ENCODE results near the gene FAM227B.

The FAM227B gene

GRCh38 chr15:49303003-49303402 lies 317.6 kb downstream of the FAM227B start:
- H3K4me3 ChIP-seq (ENCODE audit: low read length, poor library complexity, severe bottlenecking): no peak overlapping the region
- peaks cover 15% of the 10 kb centered on the region; the same call in 1 of the 2 replicates for H3K36me3 ChIP-seq (ENCODE audit: insufficient read depth, low read length)
- H3K9me3 ChIP-seq (ENCODE audit: insufficient read depth, low read depth, low read length): no peaks in the 10 kb centered on the region
- TF ChIP-seq, protein P1, sequence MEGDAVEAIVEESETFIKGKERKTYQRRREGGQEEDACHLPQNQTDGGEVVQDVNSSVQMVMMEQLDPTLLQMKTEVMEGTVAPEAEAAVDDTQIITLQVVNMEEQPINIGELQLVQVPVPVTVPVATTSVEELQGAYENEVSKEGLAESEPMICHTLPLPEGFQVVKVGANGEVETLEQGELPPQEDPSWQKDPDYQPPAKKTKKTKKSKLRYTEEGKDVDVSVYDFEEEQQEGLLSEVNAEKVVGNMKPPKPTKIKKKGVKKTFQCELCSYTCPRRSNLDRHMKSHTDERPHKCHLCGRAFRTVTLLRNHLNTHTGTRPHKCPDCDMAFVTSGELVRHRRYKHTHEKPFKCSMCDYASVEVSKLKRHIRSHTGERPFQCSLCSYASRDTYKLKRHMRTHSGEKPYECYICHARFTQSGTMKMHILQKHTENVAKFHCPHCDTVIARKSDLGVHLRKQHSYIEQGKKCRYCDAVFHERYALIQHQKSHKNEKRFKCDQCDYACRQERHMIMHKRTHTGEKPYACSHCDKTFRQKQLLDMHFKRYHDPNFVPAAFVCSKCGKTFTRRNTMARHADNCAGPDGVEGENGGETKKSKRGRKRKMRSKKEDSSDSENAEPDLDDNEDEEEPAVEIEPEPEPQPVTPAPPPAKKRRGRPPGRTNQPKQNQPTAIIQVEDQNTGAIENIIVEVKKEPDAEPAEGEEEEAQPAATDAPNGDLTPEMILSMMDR (conservative IDR thresholded peaks at IDR 0.05; ENCODE audit: low read length): no peak
- no peak for TF ChIP-seq EZH2phosphoT487 (IDR thresholded peaks at IDR 0.05; ENCODE audit: borderline replicate concordance)
- no peaks in the 10 kb centered on the region for H3K79me2 ChIP-seq (ENCODE audit: insufficient read depth, low read length)
- no peaks in the 10 kb centered on the region for H3K9me2 ChIP-seq (replicated peaks; ENCODE audit: low read depth, low read length)
- H3F3A ChIP-seq (ENCODE audit: low read depth): no peaks in the 10 kb centered on the region
- no peaks in the 10 kb centered on the region for H3K27me3 ChIP-seq (ENCODE audit: insufficient read depth, low read length, poor library complexity, severe bottlenecking)
- no peak overlapping the region for H2AFZ ChIP-seq (ENCODE audit: low read length)
- no peak overlapping the region for H3K4me2 ChIP-seq (ENCODE audit: low read depth, low read length, poor library complexity, severe bottlenecking)
- H3K4me1 ChIP-seq (ENCODE audit: insufficient read depth, low read length, poor library complexity, severe bottlenecking): no peaks in the 10 kb centered on the region
- H3K9ac ChIP-seq (ENCODE audit: low read depth, low read length, poor library complexity, severe bottlenecking): no peak overlapping the region
- no peaks in the 10 kb centered on the region for H4K20me1 ChIP-seq (ENCODE audit: insufficient read depth, low read length, poor library complexity, severe bottlenecking)

DNA sequence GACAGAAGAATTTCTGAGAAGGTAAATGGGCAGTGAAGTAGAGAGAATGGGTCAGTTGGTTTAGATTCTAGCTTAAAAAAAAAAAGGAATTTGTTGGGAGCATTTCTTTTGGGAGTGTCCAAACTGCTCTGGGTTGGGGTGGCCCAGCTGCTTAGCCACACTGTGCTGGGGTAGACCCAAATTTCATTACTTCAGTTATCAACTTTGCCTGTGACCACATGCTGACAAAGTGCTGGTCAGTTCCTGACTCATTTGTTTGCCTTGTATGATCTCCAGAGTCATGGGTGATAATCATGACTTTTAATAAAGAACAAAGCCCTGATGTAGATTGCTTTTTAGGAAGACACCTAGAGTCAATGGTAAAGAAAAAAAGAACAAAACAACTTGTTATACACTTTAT lies 319.1 kb downstream of the FAM227B start:
- H3K9me2 ChIP-seq (replicated peaks; ENCODE audit: low read depth, low read length): no peaks in the 10 kb centered on the region
- H3K9ac ChIP-seq (ENCODE audit: low read depth, low read length, poor library complexity, severe bottlenecking): no peak overlapping the region
- H4K20me1 ChIP-seq (ENCODE audit: insufficient read depth, low read length, poor library complexity, severe bottlenecking): no peaks in the 10 kb centered on the region
- H3F3A ChIP-seq (ENCODE audit: low read depth): no peaks in the 10 kb centered on the region
- TF ChIP-seq EZH2phosphoT487 (IDR thresholded peaks at IDR 0.05; ENCODE audit: borderline replicate concordance): no peak
- TF ChIP-seq, protein P1 (conservative IDR thresholded peaks at IDR 0.05; ENCODE audit: low read length): no peak
- H3K4me3 ChIP-seq (ENCODE audit: low read length, poor library complexity, severe bottlenecking): no peak overlapping the region
- H3K27me3 ChIP-seq (ENCODE audit: insufficient read depth, low read length, poor library complexity, severe bottlenecking): no peaks in the 10 kb centered on the region
- H2AFZ ChIP-seq (ENCODE audit: low read length): no peak overlapping the region
- H3K4me1 ChIP-seq (ENCODE audit: insufficient read depth, low read length, poor library complexity, severe bottlenecking): no peaks in the 10 kb centered on the region
- H3K36me3 ChIP-seq (ENCODE audit: insufficient read depth, low read length): peaks cover 15% of the 10 kb centered on the region; the same call in 1 of the 2 replicates
- H3K79me2 ChIP-seq (ENCODE audit: insufficient read depth, low read length): no peaks in the 10 kb centered on the region
- no peaks in the 10 kb centered on the region for H3K9me3 ChIP-seq (ENCODE audit: insufficient read depth, low read depth, low read length)
- H3K4me2 ChIP-seq (ENCODE audit: low read depth, low read length, poor library complexity, severe bottlenecking): no peak overlapping the region

- H4K20me1 ChIP-seq (ENCODE audit: insufficient read depth, low read length, poor library complexity, severe bottlenecking): no peaks in the 10 kb centered on the region
- peaks cover 15% of the 10 kb centered on the region; the same call in 1 of the 2 replicates for H3K36me3 ChIP-seq (ENCODE audit: insufficient read depth, low read length)
- no peak overlapping the region for H2AFZ ChIP-seq (ENCODE audit: low read length)
- H3K4me1 ChIP-seq (ENCODE audit: insufficient read depth, low read length, poor library complexity, severe bottlenecking): no peaks in the 10 kb centered on the region
- H3K9me2 ChIP-seq (replicated peaks; ENCODE audit: low read depth, low read length): no peaks in the 10 kb centered on the region
- no peak overlapping the region for H3K4me3 ChIP-seq (ENCODE audit: low read length, poor library complexity, severe bottlenecking)
- H3K9ac ChIP-seq (ENCODE audit: low read depth, low read length, poor library complexity, severe bottlenecking): no peak overlapping the region
- no peaks in the 10 kb centered on the region for H3F3A ChIP-seq (ENCODE audit: low read depth)
- TF ChIP-seq, protein P1 (conservative IDR thresholded peaks at IDR 0.05; ENCODE audit: low read length): no peak
- no peak for TF ChIP-seq EZH2phosphoT487 (IDR thresholded peaks at IDR 0.05; ENCODE audit: borderline replicate concordance)
- H3K79me2 ChIP-seq (ENCODE audit: insufficient read depth, low read length): no peaks in the 10 kb centered on the region
- H3K9me3 ChIP-seq (ENCODE audit: insufficient read depth, low read depth, low read length): no peaks in the 10 kb centered on the region
- no peaks in the 10 kb centered on the region for H3K27me3 ChIP-seq (ENCODE audit: insufficient read depth, low read length, poor library complexity, severe bottlenecking)
- no peak overlapping the region for H3K4me2 ChIP-seq (ENCODE audit: low read depth, low read length, poor library complexity, severe bottlenecking)
Measured at GRCh38 chr15:49300856-49301255, 319.8 kb downstream of the FAM227B start.

Data from Loucy (cell line).